Panc1 (cell line): ENCODE data around the gene CCDC32. TPM values are rescaled to one million over a fixed set of nuclear protein-coding genes. Genes with fewer than 3 reads are reported as not detected.
A peak's percentile ranks its signal among the peaks of the same experiment; 100 is the strongest.

ENCODE experiments used
- ATAC-seq: fragments of 200-7000 bp; cut with Tn5 transposase; 2 replicates; pipeline ENCODE4 v1.9.1; 2020; ENCODE audit warnings: mild to moderate bottlenecking, moderate library complexity
- BruUV-seq: library from RNA; stranded (reverse); fragments of 400-500 nt; replicated peaks from 2 replicates; lab custom pipeline; 2021; lab: Mats Ljungman, UMichigan
- CTCF ChIA-PET: fragments of 300-600 bp; sonication (Branson Sonifier 250); formaldehyde crosslinking; loops from one replicate; lab custom pipeline; 2022; ENCODE audit warnings: antibody characterized with exemption; lab: Charles Lee
- POLR2A ChIA-PET: fragments of 300-600 bp; sonication (Branson Sonifier 250); formaldehyde crosslinking; loops from one replicate; lab custom pipeline; 2022; ENCODE audit warnings: antibody characterized with exemption; lab: Charles Lee
- DNase-seq: peaks from one replicate; pipeline ENCODE4 v3.0.0-alpha.2; 2010; ENCODE audit warnings: low read depth, low spot score
- H3K27ac ChIP-seq: 2 replicates; pipeline ENCODE4 v1.5.1; 2011; ENCODE audit warnings: mild to moderate bottlenecking, low read length, inconsistent platforms
- H3K27me3 ChIP-seq: fragments of 200-500 bp; sonication (Bioruptor generic); 2 replicates; pipeline ENCODE4 v1.6.0; 2014; ENCODE audit warnings: low read length, inconsistent platforms; ENCODE audit not compliant: control insufficient read depth, insufficient read depth
- H3K36me3 ChIP-seq: fragments of 200-500 bp; sonication (Bioruptor generic); 2 replicates; pipeline ENCODE4 v1.5.1; 2014; ENCODE audit warnings: inconsistent platforms, mild to moderate bottlenecking, low read length, moderate library complexity; ENCODE audit not compliant: control insufficient read depth, insufficient read depth
- H3K4me1 ChIP-seq: 2 replicates; pipeline ENCODE4 v1.5.1; 2011; ENCODE audit warnings: inconsistent platforms, mild to moderate bottlenecking, low read length, moderate library complexity; ENCODE audit not compliant: control insufficient read depth, insufficient read depth
- H3K4me3 ChIP-seq, 2 experiments: 2 replicates each; pipeline ENCODE4 v1.5.1; 2011 to 2012; ENCODE audit warnings: low read depth in 2 of 2, low read length in 2 of 2, mild to moderate bottlenecking in 2 of 2, inconsistent platforms in 1 of 2, moderate library complexity in 1 of 2
- H3K9me3 ChIP-seq: fragments of 200-500 bp; sonication (Bioruptor generic); 2 replicates; pipeline ENCODE4 v1.5.1; 2014; ENCODE audit warnings: low read depth, mild to moderate bottlenecking, inconsistent platforms, low read length, moderate library complexity; ENCODE audit not compliant: control insufficient read depth, insufficient read depth
- CTCF ChIP-seq: fragments of 450-650 bp; IDR thresholded peaks from 2 replicates; pipeline ENCODE4 v1.5.1; 2017; ENCODE audit warnings: mild to moderate bottlenecking
- POLR2AphosphoS5 ChIP-seq: IDR thresholded peaks from 2 replicates; pipeline ENCODE4 v1.6.1; 2012; ENCODE audit warnings: mild to moderate bottlenecking, low read depth, low read length, moderate library complexity
- REST ChIP-seq, 2 experiments: IDR thresholded peaks; 2 replicates each; pipeline ENCODE4 v1.6.1; 2011 to 2012; ENCODE audit warnings: low read depth in 2 of 2, control low read depth in 1 of 2, low read length in 1 of 2, mild to moderate bottlenecking in 1 of 2, moderate library complexity in 1 of 2; ENCODE audit not compliant: insufficient read depth in 1 of 2
- SIN3A ChIP-seq: IDR thresholded peaks from 2 replicates; pipeline ENCODE4 v1.6.1; 2012; ENCODE audit warnings: low read depth, mild to moderate bottlenecking, low read length, moderate library complexity, borderline replicate concordance; ENCODE audit not compliant: insufficient read depth
- TCF7L2 ChIP-seq: IDR thresholded peaks from 2 replicates; pipeline ENCODE4 v1.6.1; 2011; ENCODE audit warnings: mild to moderate bottlenecking, low read depth, low read length, inconsistent platforms
- in situ Hi-C: cut with HindIII; loops from 2 replicates; pipeline ENCODE4 v1.10.0; 2016; ENCODE audit warnings: low sequenced_read_pairs, low pct_unique_long_range_greater_than_20kb
- intact Hi-C: fragments of 100-400 bp; cut with micrococcal nuclease; formaldehyde crosslinking; loops from one replicate; pipeline ENCODE4 v1.10.0; 2022; ENCODE audit not compliant: unreplicated experiment
- total RNA-seq: library from RNA; stranded (reverse); gene quantifications from one replicate; pipeline ENCODE4 v1.2.1, GENCODE V29; 2021; ENCODE audit not compliant: unreplicated experiment

The CCDC32 gene
- total RNA-seq, 1 experiment from 2014 or later = 29.8 TPM

GRCh38 chr15:40598672-40599071, 33.8 kb upstream of the CCDC32 start:
- peaks cover 13% of the 10 kb centered on the region; the same call in 1 of the 2 replicates for H3K4me1 ChIP-seq
- no peak overlapping the region for H3K27ac ChIP-seq
- DNase-seq (no peak), ATAC-seq (no peak)
- TF ChIP-seq TCF7L2 (no peak), CTCF (no peak), SIN3A (no peak), POLR2AphosphoS5 (no peak), REST (IDR thresholded peaks at IDR 0.05; ENCODE audit: insufficient read depth in 1 of 2, low read depth in 2 of 2, low read length in 1 of 2) (no peak)
- POLR2A ChIA-PET = interaction anchor here (0.6 to 0.8 kb wide), 2 partner anchors 26 to 143 kb away, joined by 3 to 6 read pairs; no protein-coding TSS in a partner anchor
- in situ Hi-C loops = no loop called here
- no TSS peak for BruUV-seq
- intact Hi-C loops = no loop called here
- H3K4me3 ChIP-seq = no peak overlapping the region
- CTCF ChIA-PET = interaction anchor here (1.0 kb wide), 1 partner anchor 29 kb away, joined by 3 read pairs; the partner anchor contains the start of gene RPUSD2
- peaks cover 3% of the 10 kb centered on the region; the same call in 1 of the 2 replicates for H3K36me3 ChIP-seq
- H3K27me3 ChIP-seq = no peaks in the 10 kb centered on the region
- no peaks in the 10 kb centered on the region for H3K9me3 ChIP-seq

- POLR2A ChIA-PET = interaction anchor here (0.6 to 0.8 kb wide), 2 partner anchors 26 to 143 kb away, joined by 3 to 6 read pairs; no protein-coding TSS in a partner anchor
- CTCF ChIA-PET = no interaction called here
Measured at GRCh38 chr15:40598126-40598525, 33.3 kb upstream of the CCDC32 start.

More at GRCh38 chr15:40598126-40598525, 33.3 kb upstream of the CCDC32 start:
- Histone ChIP-seq H3K4me3 (no peak overlapping the region), H3K9me3 (no peaks in the 10 kb centered on the region), H3K27ac (peak overlapping the region; percentile 14; the same call in 1 of the 2 replicates), H3K36me3 (peaks cover 3% of the 10 kb centered on the region; the same call in 1 of the 2 replicates), H3K27me3 (no peaks in the 10 kb centered on the region), H3K4me1 (peaks cover 17% of the 10 kb centered on the region)
- intact Hi-C loops (no loop called here), in situ Hi-C loops (no loop called here)
- BruUV-seq = no TSS peak
- TF ChIP-seq CTCF (no peak), TCF7L2 (no peak), REST (IDR thresholded peaks at IDR 0.05; ENCODE audit: insufficient read depth in 1 of 2, low read depth in 2 of 2, low read length in 1 of 2) (no peak), SIN3A (no peak), POLR2AphosphoS5 (no peak)
- ATAC-seq (no peak), DNase-seq (no peak)
